Prostate gland (tissue), 2 donors: ENCODE results near the gene CRISPLD2.

Source experiments
- CTCF ChIP-seq, 4 experiments: fragments of 200-600 bp in 2 of 4; fragments of 450-650 bp in 2 of 4; sonication (generic) in 2 of 4; IDR thresholded peaks; 1 replicate in 3 of 4; 2 replicates in 1 of 4; pipeline ENCODE4 v1.5.1; 2016 to 2019; ENCODE audit warnings: antibody characterized with exemption in 4 of 4, mild to moderate bottlenecking in 2 of 4, moderate library complexity in 2 of 4
- POLR2A ChIP-seq: fragments of 450-650 bp; IDR thresholded peaks from one replicate; pipeline ENCODE4 v1.6.1; 2016; ENCODE audit warnings: antibody characterized with exemption, mild to moderate bottlenecking

DNA sequence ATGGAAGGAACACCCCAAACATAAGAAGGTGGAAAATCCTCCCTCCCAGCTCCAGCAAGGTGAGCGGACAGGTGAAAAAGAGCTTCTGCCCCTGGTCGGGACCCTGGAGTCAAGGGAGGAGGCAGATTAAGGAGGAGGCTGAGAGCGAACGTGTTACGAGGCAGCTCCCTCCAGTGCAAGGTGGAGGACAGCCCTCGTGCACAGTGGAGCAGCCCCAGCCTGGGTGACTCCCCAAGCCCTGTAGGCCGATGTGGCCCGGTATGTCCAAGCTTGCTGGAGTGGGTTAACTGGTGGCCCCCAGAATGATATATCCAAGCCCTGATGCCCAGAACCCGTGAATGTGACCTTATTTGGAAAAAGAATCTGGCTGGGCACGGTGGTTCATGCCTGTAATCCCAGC is 15.5 kb upstream of the CRISPLD2 start:
- no peak for TF ChIP-seq CTCF (IDR thresholded peaks at IDR 0.05)
- no peak for TF ChIP-seq POLR2A
